Esophagus squamous epithelium (tissue), 4 donors: ENCODE data around the gene KCNQ4.

Source experiments
- POLR2A ChIP-seq, 4 donors: fragments of 450-650 bp; IDR thresholded peaks; one replicate each; pipeline ENCODE4 v1.6.1; 2017; ENCODE audit warnings: antibody characterized with exemption in 4 of 4, mild to moderate bottlenecking in 4 of 4, moderate library complexity in 3 of 4
- TF ChIP-seq, protein P1 (sequence below), 6 experiments: fragments of 450-650 bp in 4 of 6; fragments of 200-600 bp in 2 of 6; sonication (generic) in 2 of 6; IDR thresholded peaks; one replicate each; pipeline ENCODE4 v1.5.1; 2016 to 2019; ENCODE audit warnings: antibody characterized with exemption in 6 of 6, mild to moderate bottlenecking in 4 of 6, moderate library complexity in 4 of 6

- TF ChIP-seq, protein P1, sequence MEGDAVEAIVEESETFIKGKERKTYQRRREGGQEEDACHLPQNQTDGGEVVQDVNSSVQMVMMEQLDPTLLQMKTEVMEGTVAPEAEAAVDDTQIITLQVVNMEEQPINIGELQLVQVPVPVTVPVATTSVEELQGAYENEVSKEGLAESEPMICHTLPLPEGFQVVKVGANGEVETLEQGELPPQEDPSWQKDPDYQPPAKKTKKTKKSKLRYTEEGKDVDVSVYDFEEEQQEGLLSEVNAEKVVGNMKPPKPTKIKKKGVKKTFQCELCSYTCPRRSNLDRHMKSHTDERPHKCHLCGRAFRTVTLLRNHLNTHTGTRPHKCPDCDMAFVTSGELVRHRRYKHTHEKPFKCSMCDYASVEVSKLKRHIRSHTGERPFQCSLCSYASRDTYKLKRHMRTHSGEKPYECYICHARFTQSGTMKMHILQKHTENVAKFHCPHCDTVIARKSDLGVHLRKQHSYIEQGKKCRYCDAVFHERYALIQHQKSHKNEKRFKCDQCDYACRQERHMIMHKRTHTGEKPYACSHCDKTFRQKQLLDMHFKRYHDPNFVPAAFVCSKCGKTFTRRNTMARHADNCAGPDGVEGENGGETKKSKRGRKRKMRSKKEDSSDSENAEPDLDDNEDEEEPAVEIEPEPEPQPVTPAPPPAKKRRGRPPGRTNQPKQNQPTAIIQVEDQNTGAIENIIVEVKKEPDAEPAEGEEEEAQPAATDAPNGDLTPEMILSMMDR (IDR thresholded peaks at IDR 0.05) = no peak
- no peak for TF ChIP-seq POLR2A (IDR thresholded peaks at IDR 0.05)
Observed at GRCh38 chr1:40749817-40750216, 33.8 kb upstream of the KCNQ4 start.
